ENCODE measurements around the gene ATOH8.

Gene ATOH8

DNA sequence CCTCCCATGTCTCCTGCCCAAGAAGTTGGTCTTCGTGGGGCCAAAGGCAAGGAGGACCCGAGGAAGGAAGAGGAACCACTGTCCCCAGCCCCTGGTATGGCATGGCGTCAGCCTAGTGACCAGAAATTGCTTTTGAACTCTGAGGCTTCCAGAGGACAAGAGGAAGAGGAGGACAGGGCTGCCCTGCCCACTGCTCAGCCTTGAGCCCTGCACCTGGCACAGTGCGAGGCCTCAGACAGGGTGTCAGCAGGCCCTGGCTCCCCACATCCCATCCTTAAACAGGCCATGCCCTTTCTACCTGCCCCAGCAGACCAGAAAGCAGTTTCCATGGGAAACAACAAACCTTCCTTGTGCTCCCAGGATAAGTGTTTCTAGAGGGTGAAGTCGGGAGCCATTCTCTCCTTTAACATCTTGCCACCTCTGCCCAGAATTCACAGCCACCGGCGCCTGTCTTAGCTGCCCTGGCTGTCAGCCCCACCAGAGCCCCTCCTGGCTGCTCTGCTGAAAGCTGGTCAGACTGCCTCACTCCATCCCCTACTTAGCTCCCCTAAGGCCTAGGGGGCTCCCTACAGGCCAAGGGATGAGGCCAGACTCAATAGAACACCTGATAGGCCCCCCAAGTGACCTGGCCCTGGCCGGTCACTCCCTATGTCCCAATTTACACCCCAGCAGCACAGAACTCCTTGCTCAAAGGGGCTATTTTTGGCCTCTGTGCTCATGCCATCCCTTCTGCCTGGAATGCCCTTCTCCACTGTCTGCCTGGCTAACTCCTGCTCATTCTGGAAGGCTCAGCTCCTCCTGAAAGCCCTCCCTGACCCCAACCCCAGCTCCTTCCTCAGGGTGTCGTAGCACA is 20.6 kb downstream of the ATOH8 start:
- no peak overlapping the region for H3K4me3 ChIP-seq (ENCODE audit: low read depth, low read length)
- TF ChIP-seq, protein P1, sequence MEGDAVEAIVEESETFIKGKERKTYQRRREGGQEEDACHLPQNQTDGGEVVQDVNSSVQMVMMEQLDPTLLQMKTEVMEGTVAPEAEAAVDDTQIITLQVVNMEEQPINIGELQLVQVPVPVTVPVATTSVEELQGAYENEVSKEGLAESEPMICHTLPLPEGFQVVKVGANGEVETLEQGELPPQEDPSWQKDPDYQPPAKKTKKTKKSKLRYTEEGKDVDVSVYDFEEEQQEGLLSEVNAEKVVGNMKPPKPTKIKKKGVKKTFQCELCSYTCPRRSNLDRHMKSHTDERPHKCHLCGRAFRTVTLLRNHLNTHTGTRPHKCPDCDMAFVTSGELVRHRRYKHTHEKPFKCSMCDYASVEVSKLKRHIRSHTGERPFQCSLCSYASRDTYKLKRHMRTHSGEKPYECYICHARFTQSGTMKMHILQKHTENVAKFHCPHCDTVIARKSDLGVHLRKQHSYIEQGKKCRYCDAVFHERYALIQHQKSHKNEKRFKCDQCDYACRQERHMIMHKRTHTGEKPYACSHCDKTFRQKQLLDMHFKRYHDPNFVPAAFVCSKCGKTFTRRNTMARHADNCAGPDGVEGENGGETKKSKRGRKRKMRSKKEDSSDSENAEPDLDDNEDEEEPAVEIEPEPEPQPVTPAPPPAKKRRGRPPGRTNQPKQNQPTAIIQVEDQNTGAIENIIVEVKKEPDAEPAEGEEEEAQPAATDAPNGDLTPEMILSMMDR (IDR thresholded peaks at IDR 0.05; ENCODE audit: insufficient read depth, low read depth, low read length, missing control alignments) = no peak
- DNase-seq (ENCODE audit: low read depth) = no peak

DNA sequence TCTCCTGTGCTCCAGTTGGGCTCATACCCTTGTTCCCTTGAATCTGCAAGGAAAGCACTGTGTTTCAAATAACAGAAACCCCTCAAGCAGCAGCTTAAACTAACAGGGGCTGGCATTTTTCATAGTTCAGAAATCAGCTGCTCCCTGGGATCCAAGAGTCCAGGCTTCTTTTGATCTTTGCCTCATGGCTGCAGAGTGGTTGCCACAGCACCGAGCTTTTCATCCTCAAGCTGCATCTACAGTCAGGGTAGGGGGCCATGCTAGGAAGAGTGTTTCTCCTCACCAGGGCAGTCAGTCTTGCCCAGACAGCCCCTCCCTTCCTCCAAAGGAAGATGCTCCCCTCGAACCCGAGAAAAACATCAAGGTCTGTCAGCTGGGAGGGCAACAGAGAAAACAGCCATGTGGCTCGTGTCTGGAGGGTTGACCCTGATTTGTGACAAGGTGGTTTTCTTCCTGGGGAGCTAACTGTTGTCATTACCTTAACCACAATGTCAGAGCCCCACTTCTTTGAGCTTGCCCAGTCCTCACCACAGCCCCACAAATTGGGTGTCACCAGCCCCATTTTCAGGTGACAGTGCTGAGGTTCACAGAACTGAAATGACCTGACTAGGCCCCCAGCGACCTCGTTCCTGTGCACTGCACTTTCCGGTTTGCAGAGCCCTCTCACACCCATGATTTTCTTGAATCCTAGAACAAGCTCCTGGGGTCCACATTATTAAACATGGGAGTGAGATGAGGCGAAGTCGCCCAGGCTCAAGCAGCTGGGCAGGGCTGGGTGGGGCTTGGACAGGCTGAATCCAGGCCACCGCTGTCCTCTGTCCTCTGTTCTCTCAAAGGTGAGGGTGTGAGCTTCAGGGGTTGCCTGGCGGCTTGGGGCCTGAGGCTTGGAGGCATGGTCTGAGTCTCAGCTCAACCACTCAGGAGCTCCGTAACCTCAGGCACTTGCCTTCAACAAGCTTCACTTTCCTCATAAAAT is 21.9 kb downstream of the ATOH8 start:
- no peak for DNase-seq (ENCODE audit: low read depth)
- no peak overlapping the region for H3K4me3 ChIP-seq (ENCODE audit: low read depth, low read length)
- TF ChIP-seq, protein P1 (IDR thresholded peaks at IDR 0.05; ENCODE audit: insufficient read depth, low read depth, low read length, missing control alignments) = no peak

DNA sequence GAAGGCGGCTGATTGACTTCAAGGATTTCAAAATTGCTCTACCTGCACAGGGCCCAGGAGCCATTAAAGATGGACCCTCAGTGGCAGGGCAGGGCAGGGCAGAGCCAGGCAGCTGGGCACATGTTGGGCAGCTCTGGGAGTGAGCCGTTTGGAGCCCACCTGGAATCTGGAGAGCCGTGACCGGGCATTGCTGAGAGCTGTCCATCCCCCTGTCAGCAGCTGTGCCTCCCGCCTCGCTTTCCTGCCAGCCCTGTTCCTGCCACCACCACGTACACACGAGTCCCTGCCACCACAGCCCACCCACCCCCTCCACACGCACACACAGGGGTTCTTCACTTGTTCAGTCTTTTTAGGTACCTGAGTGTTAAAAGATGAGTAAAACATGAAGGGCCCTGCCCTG is 22.9 kb downstream of the ATOH8 start:
- TF ChIP-seq, protein P1 (IDR thresholded peaks at IDR 0.05; ENCODE audit: insufficient read depth, low read depth, low read length, missing control alignments) = no peak
- no peak for DNase-seq (ENCODE audit: low read depth)
- no peak overlapping the region for H3K4me3 ChIP-seq (ENCODE audit: low read depth, low read length)

DNA sequence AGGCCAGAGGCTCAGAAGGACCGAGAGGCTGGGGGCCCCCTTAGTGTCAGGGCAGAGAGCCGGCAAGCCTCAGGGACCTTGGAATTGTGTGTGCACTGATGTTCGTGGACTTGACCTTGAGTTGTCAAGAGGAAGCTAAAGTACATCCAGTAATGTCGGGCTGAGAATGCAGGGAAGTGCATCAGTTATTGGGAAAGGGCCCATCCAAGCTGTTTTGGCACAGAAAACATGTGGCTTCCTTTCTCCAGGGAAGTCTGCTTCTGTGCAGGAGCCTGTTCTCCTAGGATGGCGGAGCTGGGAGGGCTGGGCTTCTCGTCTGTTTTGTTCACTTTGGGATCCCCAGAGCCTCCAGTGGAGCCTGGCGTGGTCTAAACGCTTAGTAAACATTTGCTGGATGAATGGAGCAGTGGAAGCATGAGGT is 23.7 kb downstream of the ATOH8 start:
- DNase-seq (ENCODE audit: low read depth) = no peak
- TF ChIP-seq, protein P1 (IDR thresholded peaks at IDR 0.05; ENCODE audit: insufficient read depth, low read depth, low read length, missing control alignments) = no peak
- no peak overlapping the region for H3K4me3 ChIP-seq (ENCODE audit: low read depth, low read length)

DNA sequence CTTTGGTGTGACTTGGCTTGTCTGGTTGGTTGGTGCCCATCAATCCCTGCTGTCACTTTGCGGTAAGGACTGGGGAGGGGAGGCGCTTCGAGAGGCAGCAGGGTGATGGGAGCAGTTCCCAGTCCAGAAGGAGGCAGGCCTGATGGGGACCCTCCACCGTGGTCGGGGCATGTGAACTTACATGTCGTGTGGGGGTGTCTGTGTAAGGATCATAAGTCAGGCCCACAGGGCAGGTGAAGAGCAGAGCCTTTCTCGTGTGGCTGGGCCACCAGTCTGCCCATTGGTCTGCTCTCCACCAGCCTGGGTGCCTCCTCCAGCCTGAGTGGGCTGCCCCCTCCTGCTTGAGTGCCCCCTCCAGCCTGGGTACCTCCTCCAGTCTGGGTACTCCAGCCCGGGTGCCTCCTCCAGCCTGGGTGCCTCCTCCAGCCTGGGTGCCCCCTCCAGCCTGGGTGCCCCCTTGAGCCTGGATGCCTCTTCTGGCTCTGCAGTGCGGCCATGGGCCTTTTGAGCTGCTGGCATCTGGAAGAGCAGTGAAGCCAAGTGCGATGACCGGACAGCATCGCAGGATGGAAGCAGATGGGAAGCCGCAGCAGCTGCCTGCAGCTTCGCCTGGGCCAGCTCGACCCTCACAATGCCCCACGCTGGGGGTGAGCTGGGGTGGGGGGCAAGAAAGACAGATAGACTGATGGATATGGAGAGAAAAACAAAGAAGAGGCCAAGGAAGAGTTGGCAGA is 25.0 kb downstream of the ATOH8 start:
- no peak overlapping the region for H3K4me3 ChIP-seq (ENCODE audit: low read depth, low read length)
- TF ChIP-seq, protein P1 (IDR thresholded peaks at IDR 0.05; ENCODE audit: insufficient read depth, low read depth, low read length, missing control alignments) = no peak

DNA sequence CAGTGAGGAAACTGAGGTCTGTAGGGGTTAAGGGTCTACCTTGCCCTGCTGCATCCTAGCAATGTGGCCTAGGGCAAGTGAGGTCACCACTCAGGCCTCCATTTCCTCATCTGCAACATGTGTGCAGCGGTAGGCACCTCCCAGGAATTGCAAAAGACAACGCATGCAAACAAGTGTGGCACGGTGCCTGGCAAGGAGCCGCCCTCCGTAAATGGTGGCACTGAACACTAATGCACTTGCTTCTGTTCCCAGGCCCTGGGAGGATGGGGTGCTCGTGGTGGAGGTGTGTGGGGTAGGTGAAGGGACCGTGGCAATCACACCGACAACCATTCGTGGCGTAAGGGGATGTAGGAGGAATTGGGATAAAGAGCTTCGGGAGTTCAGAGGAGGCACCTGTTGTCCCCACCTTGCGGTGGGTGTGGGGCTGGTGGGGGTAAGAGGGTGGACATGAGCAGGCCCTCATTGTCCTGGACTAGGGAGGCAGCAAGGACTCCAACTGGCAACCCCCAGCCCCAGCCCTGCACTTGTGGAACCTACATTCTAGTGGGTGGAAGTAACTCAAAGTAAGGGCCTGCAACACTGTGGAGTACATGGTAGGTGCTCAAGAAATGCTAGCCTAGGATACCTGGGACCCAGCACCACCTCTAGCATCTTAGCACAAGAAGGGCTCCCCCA is 26.0 kb downstream of the ATOH8 start:
- TF ChIP-seq, protein P1 (IDR thresholded peaks at IDR 0.05; ENCODE audit: insufficient read depth, low read depth, low read length, missing control alignments) = no peak
- no peak for DNase-seq (ENCODE audit: low read depth)
- no peak overlapping the region for H3K4me3 ChIP-seq (ENCODE audit: low read depth, low read length)

More for the DNA sequence above, 25.0 kb downstream of the ATOH8 start:
- no peak for DNase-seq (ENCODE audit: low read depth)
